ENCODE results near the gene GCN1. TPM values are rescaled to one million over a fixed set of nuclear protein-coding genes. Genes with fewer than 3 reads are reported as not detected.

Gene GCN1
- total and polyA plus RNA-seq, 2 of the 8 experiments (the other 6 are each of a cell fraction or from before 2014, with no cell fraction given), result 61.4 to 133 TPM

DNA sequence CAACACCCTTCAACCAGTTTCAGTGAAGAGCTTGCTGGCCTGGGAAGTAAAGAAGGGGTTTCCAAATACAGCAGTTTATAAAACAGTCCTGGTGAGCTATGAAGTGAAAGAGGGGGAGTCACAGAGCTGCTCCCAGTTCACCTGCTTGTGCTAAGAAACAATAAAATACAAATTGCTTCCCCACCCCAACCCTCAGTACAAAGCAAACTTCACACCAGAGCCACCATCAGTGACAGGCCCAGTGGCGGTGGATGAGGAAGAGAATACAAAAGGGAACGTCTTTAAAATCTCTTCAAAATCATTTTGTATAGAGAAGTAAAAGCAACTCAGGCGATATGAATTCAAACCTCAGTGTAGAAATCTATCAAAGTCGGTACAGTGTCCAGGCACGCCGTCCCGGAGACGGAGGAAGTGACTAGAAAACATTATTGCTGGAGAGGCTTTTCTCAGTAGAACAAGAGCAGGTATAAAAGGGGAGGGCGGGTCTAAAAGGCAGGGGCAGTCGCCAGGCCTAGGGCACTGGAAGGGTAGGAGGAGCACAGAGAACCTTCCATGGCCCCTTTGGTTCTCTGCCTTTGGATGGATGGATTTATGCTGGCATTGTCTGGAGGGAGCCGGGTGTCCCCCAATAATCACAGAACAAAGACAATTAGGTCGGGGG, 16.9 kb upstream of the GCN1 start (continued):
- TF ChIP-seq, protein P1, sequence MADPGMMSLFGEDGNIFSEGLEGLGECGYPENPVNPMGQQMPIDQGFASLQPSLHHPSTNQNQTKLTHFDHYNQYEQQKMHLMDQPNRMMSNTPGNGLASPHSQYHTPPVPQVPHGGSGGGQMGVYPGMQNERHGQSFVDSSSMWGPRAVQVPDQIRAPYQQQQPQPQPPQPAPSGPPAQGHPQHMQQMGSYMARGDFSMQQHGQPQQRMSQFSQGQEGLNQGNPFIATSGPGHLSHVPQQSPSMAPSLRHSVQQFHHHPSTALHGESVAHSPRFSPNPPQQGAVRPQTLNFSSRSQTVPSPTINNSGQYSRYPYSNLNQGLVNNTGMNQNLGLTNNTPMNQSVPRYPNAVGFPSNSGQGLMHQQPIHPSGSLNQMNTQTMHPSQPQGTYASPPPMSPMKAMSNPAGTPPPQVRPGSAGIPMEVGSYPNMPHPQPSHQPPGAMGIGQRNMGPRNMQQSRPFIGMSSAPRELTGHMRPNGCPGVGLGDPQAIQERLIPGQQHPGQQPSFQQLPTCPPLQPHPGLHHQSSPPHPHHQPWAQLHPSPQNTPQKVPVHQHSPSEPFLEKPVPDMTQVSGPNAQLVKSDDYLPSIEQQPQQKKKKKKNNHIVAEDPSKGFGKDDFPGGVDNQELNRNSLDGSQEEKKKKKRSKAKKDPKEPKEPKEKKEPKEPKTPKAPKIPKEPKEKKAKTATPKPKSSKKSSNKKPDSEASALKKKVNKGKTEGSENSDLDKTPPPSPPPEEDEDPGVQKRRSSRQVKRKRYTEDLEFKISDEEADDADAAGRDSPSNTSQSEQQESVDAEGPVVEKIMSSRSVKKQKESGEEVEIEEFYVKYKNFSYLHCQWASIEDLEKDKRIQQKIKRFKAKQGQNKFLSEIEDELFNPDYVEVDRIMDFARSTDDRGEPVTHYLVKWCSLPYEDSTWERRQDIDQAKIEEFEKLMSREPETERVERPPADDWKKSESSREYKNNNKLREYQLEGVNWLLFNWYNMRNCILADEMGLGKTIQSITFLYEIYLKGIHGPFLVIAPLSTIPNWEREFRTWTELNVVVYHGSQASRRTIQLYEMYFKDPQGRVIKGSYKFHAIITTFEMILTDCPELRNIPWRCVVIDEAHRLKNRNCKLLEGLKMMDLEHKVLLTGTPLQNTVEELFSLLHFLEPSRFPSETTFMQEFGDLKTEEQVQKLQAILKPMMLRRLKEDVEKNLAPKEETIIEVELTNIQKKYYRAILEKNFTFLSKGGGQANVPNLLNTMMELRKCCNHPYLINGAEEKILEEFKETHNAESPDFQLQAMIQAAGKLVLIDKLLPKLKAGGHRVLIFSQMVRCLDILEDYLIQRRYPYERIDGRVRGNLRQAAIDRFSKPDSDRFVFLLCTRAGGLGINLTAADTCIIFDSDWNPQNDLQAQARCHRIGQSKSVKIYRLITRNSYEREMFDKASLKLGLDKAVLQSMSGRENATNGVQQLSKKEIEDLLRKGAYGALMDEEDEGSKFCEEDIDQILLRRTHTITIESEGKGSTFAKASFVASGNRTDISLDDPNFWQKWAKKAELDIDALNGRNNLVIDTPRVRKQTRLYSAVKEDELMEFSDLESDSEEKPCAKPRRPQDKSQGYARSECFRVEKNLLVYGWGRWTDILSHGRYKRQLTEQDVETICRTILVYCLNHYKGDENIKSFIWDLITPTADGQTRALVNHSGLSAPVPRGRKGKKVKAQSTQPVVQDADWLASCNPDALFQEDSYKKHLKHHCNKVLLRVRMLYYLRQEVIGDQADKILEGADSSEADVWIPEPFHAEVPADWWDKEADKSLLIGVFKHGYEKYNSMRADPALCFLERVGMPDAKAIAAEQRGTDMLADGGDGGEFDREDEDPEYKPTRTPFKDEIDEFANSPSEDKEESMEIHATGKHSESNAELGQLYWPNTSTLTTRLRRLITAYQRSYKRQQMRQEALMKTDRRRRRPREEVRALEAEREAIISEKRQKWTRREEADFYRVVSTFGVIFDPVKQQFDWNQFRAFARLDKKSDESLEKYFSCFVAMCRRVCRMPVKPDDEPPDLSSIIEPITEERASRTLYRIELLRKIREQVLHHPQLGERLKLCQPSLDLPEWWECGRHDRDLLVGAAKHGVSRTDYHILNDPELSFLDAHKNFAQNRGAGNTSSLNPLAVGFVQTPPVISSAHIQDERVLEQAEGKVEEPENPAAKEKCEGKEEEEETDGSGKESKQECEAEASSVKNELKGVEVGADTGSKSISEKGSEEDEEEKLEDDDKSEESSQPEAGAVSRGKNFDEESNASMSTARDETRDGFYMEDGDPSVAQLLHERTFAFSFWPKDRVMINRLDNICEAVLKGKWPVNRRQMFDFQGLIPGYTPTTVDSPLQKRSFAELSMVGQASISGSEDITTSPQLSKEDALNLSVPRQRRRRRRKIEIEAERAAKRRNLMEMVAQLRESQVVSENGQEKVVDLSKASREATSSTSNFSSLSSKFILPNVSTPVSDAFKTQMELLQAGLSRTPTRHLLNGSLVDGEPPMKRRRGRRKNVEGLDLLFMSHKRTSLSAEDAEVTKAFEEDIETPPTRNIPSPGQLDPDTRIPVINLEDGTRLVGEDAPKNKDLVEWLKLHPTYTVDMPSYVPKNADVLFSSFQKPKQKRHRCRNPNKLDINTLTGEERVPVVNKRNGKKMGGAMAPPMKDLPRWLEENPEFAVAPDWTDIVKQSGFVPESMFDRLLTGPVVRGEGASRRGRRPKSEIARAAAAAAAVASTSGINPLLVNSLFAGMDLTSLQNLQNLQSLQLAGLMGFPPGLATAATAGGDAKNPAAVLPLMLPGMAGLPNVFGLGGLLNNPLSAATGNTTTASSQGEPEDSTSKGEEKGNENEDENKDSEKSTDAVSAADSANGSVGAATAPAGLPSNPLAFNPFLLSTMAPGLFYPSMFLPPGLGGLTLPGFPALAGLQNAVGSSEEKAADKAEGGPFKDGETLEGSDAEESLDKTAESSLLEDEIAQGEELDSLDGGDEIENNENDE (IDR thresholded peaks at IDR 0.05; ENCODE audit: insufficient replicate concordance, low read length), result no peak
- no peak for TF ChIP-seq YY1 (IDR thresholded peaks at IDR 0.05; ENCODE audit: low read depth, low read length)
- no peak; a peak in 1 of 3 replicates for TF ChIP-seq POLR2A (IDR thresholded peaks at IDR 0.05; ENCODE audit: control extremely low read depth in 1 of 2, low read depth in 2 of 2, low read length in 2 of 2)
- TF ChIP-seq FOSL1 (IDR thresholded peaks at IDR 0.05; ENCODE audit: insufficient read depth, low read depth, low read length), result no peak
- no peak for TF ChIP-seq SAP30 (IDR thresholded peaks at IDR 0.05; ENCODE audit: insufficient read depth, insufficient replicate concordance, low read length)

Measured in H1 (cell line).